GM13976 (cell line): ENCODE measurements around the gene PARD3.
"Not testable (repeated sequence)": the region's sequence is repeated elsewhere in the genome, so short reads cannot be mapped to it uniquely, and the experiment has no call there.

Experiments used
- DNase-seq: peaks from one replicate; pipeline ENCODE4 v3.0.0; 2012; ENCODE audit warnings: low spot score
- in situ Hi-C: fragments of 300-500 bp; cut with MboI; formaldehyde crosslinking; loops from one replicate; pipeline ENCODE4 v1.12.0; 2022; ENCODE audit warnings: low sequenced_read_pairs, mixed read lengths, inconsistent platforms; ENCODE audit not compliant: unreplicated experiment
- TF ChIP-seq, protein P1 (sequence below): IDR thresholded peaks from 2 replicates; pipeline ENCODE4 v1.5.1; 2012; ENCODE audit warnings: borderline replicate concordance, mild to moderate bottlenecking; ENCODE audit not compliant: insufficient read depth; ENCODE audit errors: extremely low read depth, missing control alignments, control extremely low read depth

The PARD3 gene

GRCh38 chr10:34753014-34753757 is 61.9 kb downstream of the PARD3 start:
- in situ Hi-C loops = no loop called here
- no peak for DNase-seq
- TF ChIP-seq, protein P1, sequence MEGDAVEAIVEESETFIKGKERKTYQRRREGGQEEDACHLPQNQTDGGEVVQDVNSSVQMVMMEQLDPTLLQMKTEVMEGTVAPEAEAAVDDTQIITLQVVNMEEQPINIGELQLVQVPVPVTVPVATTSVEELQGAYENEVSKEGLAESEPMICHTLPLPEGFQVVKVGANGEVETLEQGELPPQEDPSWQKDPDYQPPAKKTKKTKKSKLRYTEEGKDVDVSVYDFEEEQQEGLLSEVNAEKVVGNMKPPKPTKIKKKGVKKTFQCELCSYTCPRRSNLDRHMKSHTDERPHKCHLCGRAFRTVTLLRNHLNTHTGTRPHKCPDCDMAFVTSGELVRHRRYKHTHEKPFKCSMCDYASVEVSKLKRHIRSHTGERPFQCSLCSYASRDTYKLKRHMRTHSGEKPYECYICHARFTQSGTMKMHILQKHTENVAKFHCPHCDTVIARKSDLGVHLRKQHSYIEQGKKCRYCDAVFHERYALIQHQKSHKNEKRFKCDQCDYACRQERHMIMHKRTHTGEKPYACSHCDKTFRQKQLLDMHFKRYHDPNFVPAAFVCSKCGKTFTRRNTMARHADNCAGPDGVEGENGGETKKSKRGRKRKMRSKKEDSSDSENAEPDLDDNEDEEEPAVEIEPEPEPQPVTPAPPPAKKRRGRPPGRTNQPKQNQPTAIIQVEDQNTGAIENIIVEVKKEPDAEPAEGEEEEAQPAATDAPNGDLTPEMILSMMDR = no peak

- TF ChIP-seq, protein P1 = no peak
- in situ Hi-C loops = no loop called here
- no peak for DNase-seq
Measured at GRCh38 chr10:34751272-34751671, 63.8 kb downstream of the PARD3 start.

- DNase-seq, in situ Hi-C loops: not testable (repeated sequence)
Measured at GRCh38 chr10:34750795-34751194, 64.3 kb downstream of the PARD3 start.

- in situ Hi-C loops = no loop called here
Measured at GRCh38 chr10:34748767-34749166, 66.3 kb downstream of the PARD3 start.

GRCh38 chr10:34748357-34748756 is 66.7 kb downstream of the PARD3 start:
- DNase-seq = no peak
- TF ChIP-seq, protein P1 = no peak
- in situ Hi-C loops = no loop called here

More at GRCh38 chr10:34748767-34749166, 66.3 kb downstream of the PARD3 start:
- no peak for DNase-seq
- TF ChIP-seq, protein P1 = no peak

- no peak for DNase-seq
- in situ Hi-C loops = no loop called here
- TF ChIP-seq, protein P1 = no peak
Measured at GRCh38 chr10:34746094-34746493, 69.0 kb downstream of the PARD3 start.

GRCh38 chr10:34745244-34745643 is 69.9 kb downstream of the PARD3 start:
- DNase-seq = no peak
- in situ Hi-C loops = no loop called here
- TF ChIP-seq, protein P1 = no peak
